ENCODE measurements around the gene DMWD.

DNA sequence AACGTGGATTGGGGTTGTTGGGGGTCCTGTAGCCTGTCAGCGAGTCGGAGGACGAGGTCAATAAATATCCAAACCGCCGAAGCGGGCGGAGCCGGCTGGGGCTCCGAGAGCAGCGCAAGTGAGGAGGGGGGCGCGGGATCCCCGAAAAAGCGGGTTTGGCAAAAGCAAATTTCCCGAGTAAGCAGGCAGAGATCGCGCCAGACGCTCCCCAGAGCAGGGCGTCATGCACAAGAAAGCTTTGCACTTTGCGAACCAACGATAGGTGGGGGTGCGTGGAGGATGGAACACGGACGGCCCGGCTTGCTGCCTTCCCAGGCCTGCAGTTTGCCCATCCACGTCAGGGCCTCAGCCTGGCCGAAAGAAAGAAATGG, 22.8 kb downstream of the DMWD start:
- TF ChIP-seq, protein P1, sequence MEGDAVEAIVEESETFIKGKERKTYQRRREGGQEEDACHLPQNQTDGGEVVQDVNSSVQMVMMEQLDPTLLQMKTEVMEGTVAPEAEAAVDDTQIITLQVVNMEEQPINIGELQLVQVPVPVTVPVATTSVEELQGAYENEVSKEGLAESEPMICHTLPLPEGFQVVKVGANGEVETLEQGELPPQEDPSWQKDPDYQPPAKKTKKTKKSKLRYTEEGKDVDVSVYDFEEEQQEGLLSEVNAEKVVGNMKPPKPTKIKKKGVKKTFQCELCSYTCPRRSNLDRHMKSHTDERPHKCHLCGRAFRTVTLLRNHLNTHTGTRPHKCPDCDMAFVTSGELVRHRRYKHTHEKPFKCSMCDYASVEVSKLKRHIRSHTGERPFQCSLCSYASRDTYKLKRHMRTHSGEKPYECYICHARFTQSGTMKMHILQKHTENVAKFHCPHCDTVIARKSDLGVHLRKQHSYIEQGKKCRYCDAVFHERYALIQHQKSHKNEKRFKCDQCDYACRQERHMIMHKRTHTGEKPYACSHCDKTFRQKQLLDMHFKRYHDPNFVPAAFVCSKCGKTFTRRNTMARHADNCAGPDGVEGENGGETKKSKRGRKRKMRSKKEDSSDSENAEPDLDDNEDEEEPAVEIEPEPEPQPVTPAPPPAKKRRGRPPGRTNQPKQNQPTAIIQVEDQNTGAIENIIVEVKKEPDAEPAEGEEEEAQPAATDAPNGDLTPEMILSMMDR (conservative IDR thresholded peaks at IDR 0.05) = no peak
- TF ChIP-seq ZFX (IDR thresholded peaks at IDR 0.05) = no peak

Measured in C4-2B (cell line).